ENCODE measurements around the gene MXRA7. TPM values are rescaled to one million over a fixed set of nuclear protein-coding genes. Genes with fewer than 3 reads are reported as not detected.

Gene MXRA7
- total and polyA plus RNA-seq, 2 of the 4 experiments (the other 2 are of a cell fraction), result 168 to 231 TPM

- Histone ChIP-seq H3K4ac (ENCODE audit: low read depth, low read length) (peak overlapping the region; percentile 88), H2BK5ac (ENCODE audit: low read depth, low read length, poor library complexity, severe bottlenecking) (peak overlapping the region; percentile 90), H2AFZ (replicated peaks; ENCODE audit: low read length, poor library complexity) (peak overlapping the region; percentile 82), H4K20me1 (ENCODE audit: insufficient read depth, low read length) (peaks cover 91% of the 10 kb centered on the region), H2AK5ac (ENCODE audit: low read depth, low read length) (peak overlapping the region; percentile 95), H2BK120ac (ENCODE audit: low read depth, low read length) (peak overlapping the region; percentile 67), H3K9me3 (ENCODE audit: control insufficient read depth, insufficient read depth, low read length) (no peaks in the 10 kb centered on the region), H3K56ac (ENCODE audit: extremely low read depth, insufficient read depth, low read length) (no peak overlapping the region), H3K79me1 (ENCODE audit: low read depth in 1 of 2, low read length in 2 of 2) (peaks cover 13 to 92% of the 10 kb centered on the region in 2 experiments; a peak in 3 of 4 replicates), H4K8ac (ENCODE audit: low read depth in 2 of 2, low read length in 2 of 2) (peak overlapping the region; percentile 8 to 76; a peak in 3 of 4 replicates), H3K9ac (ENCODE audit: low read depth, low read length) (peak overlapping the region; percentile 53), H3K9me1 (ENCODE audit: insufficient read depth, low read length) (peaks cover 54% of the 10 kb centered on the region), H4K5ac (ENCODE audit: low read depth, low read length) (peak overlapping the region; percentile 61), H3K27me3 (ENCODE audit: control insufficient read depth, insufficient read depth, low read length) (no peaks in the 10 kb centered on the region), H3K27ac (ENCODE audit: insufficient read depth, low read length) (peak overlapping the region; percentile 85), H2AK9ac (replicated peaks; ENCODE audit: low read depth, low read length, poor library complexity) (peak overlapping the region; percentile 96), H3K4me2 (ENCODE audit: low read depth, low read length) (peak overlapping the region; percentile 82), H2BK15ac (ENCODE audit: low read depth, low read length) (peak overlapping the region; percentile 33; the same call in 1 of the 3 replicates), H4K91ac (ENCODE audit: insufficient read depth, low read depth, low read length) (peak overlapping the region; percentile 69; the same call in 1 of the 2 replicates), H3K14ac (replicated peaks; ENCODE audit: low read depth, low read length) (peak overlapping the region; percentile 69), H2BK20ac (ENCODE audit: low read depth, low read length) (peak overlapping the region; percentile 73; the same call in 1 of the 2 replicates), H3K4me3 (ENCODE audit: insufficient read depth, low read depth, low read length) (peak overlapping the region; percentile 8; the same call in 1 of the 2 replicates), H3K18ac (ENCODE audit: low read depth, low read length) (peak overlapping the region; percentile 70), H3K36me3 (ENCODE audit: control insufficient read depth, insufficient read depth, low read length) (peaks cover 7% of the 10 kb centered on the region), H3K23ac (ENCODE audit: low read depth, low read length) (peak overlapping the region; percentile 39), H3K4me1 (ENCODE audit: control insufficient read depth, insufficient read depth, low read length) (peaks cover 49% of the 10 kb centered on the region)
- intact Hi-C loops (cut with micrococcal nuclease), result no loop called here
- 11% methylated on average over 16 of the region's 33 CpGs; no CpG with 5 or more reads in 1 of the 2 experiments for WGBS, 2 experiments (ENCODE audit: extremely low coverage in 2 of 2, insufficient read length in 1 of 2)
- POLR2A ChIA-PET (ENCODE audit: unreplicated experiment), result no interaction called here
- ATAC-seq (ENCODE audit: low read depth) (peak; percentile 67), DNase-seq (peak; percentile 93)
- dilution Hi-C loops (cut with HindIII; ENCODE audit: low sequenced_read_pairs, unreplicated experiment), result no loop called here
- TF ChIP-seq CTCF (conservative IDR thresholded peaks at IDR 0.05; ENCODE audit: low read depth, low read length) (no peak), CEBPB (IDR thresholded peaks at IDR 0.05; ENCODE audit: low read depth, low read length) (peak; percentile 81), ELK1 (IDR thresholded peaks at IDR 0.05; ENCODE audit: borderline replicate concordance, low read depth, low read length) (no peak), BHLHE40 (IDR thresholded peaks at IDR 0.05; ENCODE audit: low read depth, low read length) (peak; percentile 97), MXI1 (IDR thresholded peaks at IDR 0.05; ENCODE audit: borderline replicate concordance, low read depth, low read length) (0 out of 2 replicates have a peak, but pooled peaks have one; percentile 8), POLR2A (IDR thresholded peaks at IDR 0.05; ENCODE audit: low read depth, low read length) (peak; percentile 76), FOS (IDR thresholded peaks at IDR 0.05; ENCODE audit: low read depth, low read length) (peak; percentile 73), SMC3 (IDR thresholded peaks at IDR 0.05; ENCODE audit: low read depth, low read length) (no peak), NFE2L2 (IDR thresholded peaks at IDR 0.05; ENCODE audit: low read depth, low read length) (no peak), MAZ (IDR thresholded peaks at IDR 0.05; ENCODE audit: borderline replicate concordance, low read depth, low read length) (peak; percentile 91), USF2 (IDR thresholded peaks at IDR 0.05; ENCODE audit: low read depth, low read length) (no peak), MAFK (IDR thresholded peaks at IDR 0.05; ENCODE audit: low read depth, low read length) (no peak)
- in situ Hi-C loops (cut with MboI; ENCODE audit: low sequenced_read_pairs), result no loop called here
- no TSS peak for BruUV-seq (replicated peaks)
- CTCF ChIA-PET, result no interaction called here
Observed at GRCh38 chr17:76700617-76701470, 9.9 kb downstream of the MXRA7 start.

All from IMR-90 (cell line).